ENCODE measurements around the gene PRDM13. TPM values are rescaled to one million over a fixed set of nuclear protein-coding genes. Genes with fewer than 3 reads are reported as not detected.

Gene PRDM13
- total and polyA plus RNA-seq, 9 of the 15 experiments (the other 6 are each of a cell fraction or from before 2014, with no cell fraction given) = not detected

GRCh38 chr6:99611148-99611547, 4.5 kb downstream of the PRDM13 start (continued):
- TF ChIP-seq HBP1 (CRISPR knock-in tag; IDR thresholded peaks at IDR 0.05) = no peak
- TF ChIP-seq TCF3 (CRISPR knock-in tag; IDR thresholded peaks at IDR 0.05) = no peak
- 0 out of 2 replicates have a peak, but pooled peaks have one; percentile 31 for TF ChIP-seq LEF1 (IDR thresholded peaks at IDR 0.05)
- TF ChIP-seq ARID1B (IDR thresholded peaks at IDR 0.05) = no peak; the same call in 1 of the 2 replicates
- TF ChIP-seq KAT8 (IDR thresholded peaks at IDR 0.05; ENCODE audit: low read depth) = no peak
- TF ChIP-seq SMARCB1 (IDR thresholded peaks at IDR 0.05; ENCODE audit: insufficient read length, low read depth) = no peak
- TF ChIP-seq THRAP3 (IDR thresholded peaks at IDR 0.05; ENCODE audit: borderline replicate concordance) = no peak
- no peak for TF ChIP-seq NR4A1 (CRISPR knock-in tag; IDR thresholded peaks at IDR 0.05)
- no peak for TF ChIP-seq NR4A1 (tag; IDR thresholded peaks at IDR 0.05)
- TF ChIP-seq NONO (IDR thresholded peaks at IDR 0.05; ENCODE audit: low read depth in 2 of 2, low read length in 1 of 2) = no peak
- 0 out of 3 replicates have a peak, but pooled peaks of 1 of the 2 experiments have one; percentile 23 for TF ChIP-seq CBX3 (IDR thresholded peaks at IDR 0.05; ENCODE audit: borderline replicate concordance in 1 of 2, low read length in 2 of 2)
- TF ChIP-seq ZSCAN32 (CRISPR knock-in tag; IDR thresholded peaks at IDR 0.05) = no peak
- no peak for TF ChIP-seq GATA2 (CRISPR knock-in tag; IDR thresholded peaks at IDR 0.05)
- TF ChIP-seq NFE2L1 (tag; IDR thresholded peaks at IDR 0.05; ENCODE audit: borderline replicate concordance, low read depth) = peak; percentile 82
- TF ChIP-seq CBFA2T3 (IDR thresholded peaks at IDR 0.05) = no peak
- TF ChIP-seq C11orf30 (IDR thresholded peaks at IDR 0.05; ENCODE audit: low read depth) = peak; percentile 93
- TF ChIP-seq ELF2 (CRISPR knock-in tag; IDR thresholded peaks at IDR 0.05) = no peak
- no peak for TF ChIP-seq ZNF551 (CRISPR knock-in tag; IDR thresholded peaks at IDR 0.05)
- TF ChIP-seq ZBTB43 (CRISPR knock-in tag; IDR thresholded peaks at IDR 0.05) = no peak
- TF ChIP-seq NELFE (IDR thresholded peaks at IDR 0.05; ENCODE audit: insufficient read depth, insufficient read length) = no peak
- TF ChIP-seq COPS2 (conservative IDR thresholded peaks at IDR 0.05) = no peak
- TF ChIP-seq SP2 (IDR thresholded peaks at IDR 0.05; ENCODE audit: extremely low read depth, low read depth, low read length, poor library complexity, severe bottlenecking) = no peak
- TF ChIP-seq HEY1 (CRISPR knock-in tag; IDR thresholded peaks at IDR 0.05; ENCODE audit: borderline replicate concordance) = no peak
- TF ChIP-seq ZFX (CRISPR knock-in tag; IDR thresholded peaks at IDR 0.05) = no peak
- no peak for TF ChIP-seq KDM2B (CRISPR knock-in tag; IDR thresholded peaks at IDR 0.05)
- TF ChIP-seq BRD4 (IDR thresholded peaks at IDR 0.05) = no peak
- no peak for TF ChIP-seq POLR3G (IDR thresholded peaks at IDR 0.05; ENCODE audit: extremely low read depth, insufficient read length, insufficient replicate concordance)
- no peak for TF ChIP-seq ZNF785 (CRISPR knock-in tag; IDR thresholded peaks at IDR 0.05)
- TF ChIP-seq SOX6 (IDR thresholded peaks at IDR 0.05) = no peak
- no peak for TF ChIP-seq NFYB (IDR thresholded peaks at IDR 0.05; ENCODE audit: extremely low read depth, insufficient read length)
- 0 out of 2 replicates have a peak, but pooled peaks have one; percentile 23 for TF ChIP-seq NFRKB (IDR thresholded peaks at IDR 0.05; ENCODE audit: low read depth)

All from K562 (cell line).